Limb (tissue), 2 donors: ENCODE data around the gene RAB4A.
A peak's percentile ranks its signal among the peaks of the same experiment; 100 is the strongest.

ENCODE experiments used
- DNase-seq, 2 donors: peaks; one replicate each; pipeline ENCODE4 v3.0.0-alpha.2; 2016; ENCODE audit errors: extremely low spot score in 2 of 2

RAB4A gene

GRCh38 chr1:229243638-229244037 is 27.3 kb upstream of the RAB4A start:
- DNase-seq, result no peak

GRCh38 chr1:229244091-229244490 is 26.8 kb upstream of the RAB4A start:
- no peak for DNase-seq

- DNase-seq, result no peak
These were observed 23.0 kb upstream of the RAB4A start for GRCh38 chr1:229247871-229248270.

GRCh38 chr1:229248821-229249817 is 21.8 kb upstream of the RAB4A start:
- DNase-seq, result no peak

GRCh38 chr1:229249854-229250644 is 20.9 kb upstream of the RAB4A start:
- no peak for DNase-seq

- DNase-seq, result no peak
These were observed 19.7 kb upstream of the RAB4A start for GRCh38 chr1:229251185-229251584.

GRCh38 chr1:229252228-229252984 is 18.5 kb upstream of the RAB4A start:
- no peak for DNase-seq

- DNase-seq, result peak in 1 of 2 donors; percentile 23
These were observed 17.5 kb upstream of the RAB4A start for GRCh38 chr1:229253151-229253974.

GRCh38 chr1:229254910-229255541 is 15.9 kb upstream of the RAB4A start:
- no peak for DNase-seq

- peak; percentile 67 to 77 for DNase-seq
These were observed 12.7 kb upstream of the RAB4A start for GRCh38 chr1:229258031-229258756.

- no peak for DNase-seq
These were observed 12.2 kb upstream of the RAB4A start for GRCh38 chr1:229258757-229259060.

- DNase-seq, result no peak
These were observed 10.6 kb upstream of the RAB4A start for GRCh38 chr1:229260297-229260696.

- no peak for DNase-seq
These were observed 8.7 kb upstream of the RAB4A start for GRCh38 chr1:229262239-229262638.

- DNase-seq, result no peak
These were observed 7.7 kb upstream of the RAB4A start for GRCh38 chr1:229263254-229263653.

- DNase-seq, result no peak
These were observed 6.8 kb upstream of the RAB4A start for GRCh38 chr1:229264068-229264467.

GRCh38 chr1:229264487-229264886 is 6.4 kb upstream of the RAB4A start:
- no peak for DNase-seq

GRCh38 chr1:229266274-229266673 is 4.6 kb upstream of the RAB4A start:
- no peak for DNase-seq

- DNase-seq, result no peak
These were observed 3.9 kb upstream of the RAB4A start for GRCh38 chr1:229266832-229267500.

- no peak for DNase-seq
These were observed 2.4 kb upstream of the RAB4A start for GRCh38 chr1:229268505-229268904.
